Activated CD4-positive, alpha-beta memory T cell treated with anti-CD3 and anti-CD28 coated beads for 36 hours (primary cell): ENCODE measurements around the gene PRPSAP1. TPM values are rescaled to one million over a fixed set of nuclear protein-coding genes. Genes with fewer than 3 reads are reported as not detected.
A peak's percentile ranks its signal among the peaks of the same experiment; 100 is the strongest.

Experiments used
- CTCF ChIA-PET: fragments of 350-600 bp; sonication (Branson Sonifier 250); formaldehyde crosslinking; loops from one replicate; lab custom pipeline; 2021; ENCODE audit warnings: antibody characterized with exemption, inconsistent platforms; lab: Charles Lee
- POLR2A ChIA-PET: fragments of 350-600 bp; sonication (Branson Sonifier 250); formaldehyde crosslinking; loops from one replicate; lab custom pipeline; 2021; ENCODE audit warnings: antibody characterized with exemption; lab: Charles Lee
- DNase-seq: peaks from one replicate; pipeline ENCODE4 v3.0.0-alpha.2; 2020
- H3K27ac Mint-ChIP-seq: one replicate; pipeline ENCODE4 v1.8.0; 2021; ENCODE audit warnings: mixed read lengths
- H3K27me3 Mint-ChIP-seq: one replicate; pipeline ENCODE4 v1.8.0; 2021; ENCODE audit warnings: mixed read lengths
- H3K36me3 Mint-ChIP-seq: one replicate; pipeline ENCODE4 v1.8.0; 2021; ENCODE audit warnings: mixed read lengths
- H3K4me1 Mint-ChIP-seq: one replicate; pipeline ENCODE4 v1.8.0; 2021; ENCODE audit warnings: low read depth, mixed read lengths
- H3K4me3 Mint-ChIP-seq: one replicate; pipeline ENCODE4 v1.8.0; 2021; ENCODE audit warnings: mild to moderate bottlenecking, mixed read lengths
- H3K9me3 Mint-ChIP-seq: one replicate; pipeline ENCODE4 v1.8.0; 2021; ENCODE audit warnings: mixed read lengths
- intact Hi-C: fragments of 100-400 bp; cut with micrococcal nuclease; formaldehyde crosslinking; loops from one replicate; pipeline ENCODE4 v1.15.1; 2023
- total RNA-seq, 2 experiments: library from RNA; stranded (reverse); gene quantifications; one replicate each; pipeline ENCODE4 v1.2.3, GENCODE V29; 2021

PRPSAP1 gene
- total RNA-seq, 2 experiments from 2014 or later = 40.1 to 42.1 TPM

GRCh38 chr17:76390003-76390421 lies 36.3 kb upstream of the PRPSAP1 start:
- Mint-ChIP-seq H3K36me3 (peaks cover 11% of the 10 kb centered on the region), H3K4me1 (peaks cover 4% of the 10 kb centered on the region), H3K4me3 (no peak overlapping the region), H3K27ac (no peak overlapping the region), H3K9me3 (no peaks in the 10 kb centered on the region), H3K27me3 (no peaks in the 10 kb centered on the region)
- POLR2A ChIA-PET = interaction anchor here (0.6 kb wide), 1 partner anchor 16 kb away, joined by 3 read pairs; no protein-coding TSS in a partner anchor
- CTCF ChIA-PET = interaction anchor here (0.7 to 1.0 kb wide), 3 partner anchors 19 to 88 kb away, joined by 3 to 4 read pairs (median 4); no protein-coding TSS in a partner anchor
- no peak for DNase-seq
- intact Hi-C loops = no loop called here

- ChIA-PET CTCF (interaction anchor here (0.7 to 8.6 kb wide), 5 partner anchors 8 to 90 kb away, joined by 3 to 109 read pairs (median 5); partner anchors contain the start of gene PRPSAP1), POLR2A (interaction anchor here (0.7 kb wide), 1 partner anchor 80 kb away, joined by 6 read pairs; no protein-coding TSS in a partner anchor)
- H3K27me3 Mint-ChIP-seq = no peaks in the 10 kb centered on the region
- DNase-seq = no peak
- no peaks in the 10 kb centered on the region for H3K9me3 Mint-ChIP-seq
- H3K27ac Mint-ChIP-seq = no peak overlapping the region
- peaks cover 10% of the 10 kb centered on the region for H3K36me3 Mint-ChIP-seq
- no peak overlapping the region for H3K4me3 Mint-ChIP-seq
- peaks cover 4% of the 10 kb centered on the region for H3K4me1 Mint-ChIP-seq
- intact Hi-C loops = loop anchor here (10.0 kb wide), 1 partner anchor 254 kb away; no protein-coding TSS in a partner anchor
Measured at GRCh38 chr17:76388966-76389888, 35.5 kb upstream of the PRPSAP1 start.

- ChIA-PET CTCF (interaction anchor here (0.6 to 8.6 kb wide), 6 partner anchors 10 to 177 kb away, joined by 3 to 109 read pairs (median 28); partner anchors contain the start of gene PRPSAP1), POLR2A (interaction anchor here (0.7 to 3.6 kb wide), 4 partner anchors 10 to 83 kb away, joined by 3 to 26 read pairs (median 3); partner anchors contain the start of gene PRPSAP1)
- intact Hi-C loops = loop anchor here (10.0 kb wide), 1 partner anchor 252 kb away; no protein-coding TSS in a partner anchor
- H3K27ac Mint-ChIP-seq = no peak overlapping the region
- H3K4me1 Mint-ChIP-seq = peaks cover 8% of the 10 kb centered on the region
- H3K36me3 Mint-ChIP-seq = peaks cover 3% of the 10 kb centered on the region
- H3K4me3 Mint-ChIP-seq = no peak overlapping the region
- H3K27me3 Mint-ChIP-seq = no peaks in the 10 kb centered on the region
- no peaks in the 10 kb centered on the region for H3K9me3 Mint-ChIP-seq
- no peak for DNase-seq
Measured at GRCh38 chr17:76386966-76387765, 33.5 kb upstream of the PRPSAP1 start.

- POLR2A ChIA-PET = interaction anchor here (0.5 to 3.6 kb wide), 5 partner anchors 11 to 82 kb away, joined by 3 to 26 read pairs (median 3); partner anchors contain the start of gene PRPSAP1
- CTCF ChIA-PET = interaction anchor here (0.6 to 8.6 kb wide), 27 partner anchors 9 to 394 kb away, joined by 3 to 109 read pairs (median 4); partner anchors contain the start of genes PRPSAP1 and UBE2O
- peaks cover 8% of the 10 kb centered on the region for H3K4me1 Mint-ChIP-seq
- intact Hi-C loops = loop anchor here (10.0 kb wide), 1 partner anchor 251 kb away; no protein-coding TSS in a partner anchor
- H3K36me3 Mint-ChIP-seq = no peaks in the 10 kb centered on the region
- no peak overlapping the region for H3K27ac Mint-ChIP-seq
- peak overlapping the region; percentile 56 for H3K4me3 Mint-ChIP-seq
- no peaks in the 10 kb centered on the region for H3K27me3 Mint-ChIP-seq
- no peaks in the 10 kb centered on the region for H3K9me3 Mint-ChIP-seq
- DNase-seq = peak; percentile 90
Measured at GRCh38 chr17:76385892-76386786, 32.4 kb upstream of the PRPSAP1 start.

GRCh38 chr17:76384987-76385891 lies 31.5 kb upstream of the PRPSAP1 start:
- Mint-ChIP-seq H3K27ac (no peak overlapping the region), H3K9me3 (no peaks in the 10 kb centered on the region), H3K4me1 (peaks cover 8% of the 10 kb centered on the region), H3K27me3 (no peaks in the 10 kb centered on the region), H3K36me3 (no peaks in the 10 kb centered on the region), H3K4me3 (peak overlapping the region; percentile 56)
- ChIA-PET CTCF (interaction anchor here (0.6 to 8.6 kb wide), 38 partner anchors 8 to 393 kb away, joined by 3 to 109 read pairs (median 4); partner anchors contain the start of genes PRPSAP1, ST6GALNAC2 and UBE2O), POLR2A (interaction anchor here (0.6 to 3.6 kb wide), 5 partner anchors 32 to 314 kb away, joined by 3 to 26 read pairs (median 4); partner anchors contain the start of gene PRPSAP1)
- intact Hi-C loops = loop anchor here (10.0 kb wide), 1 partner anchor 250 kb away; no protein-coding TSS in a partner anchor
- DNase-seq = peak; percentile 65

- POLR2A ChIA-PET = interaction anchor here (0.6 to 3.6 kb wide), 5 partner anchors 31 to 316 kb away, joined by 3 to 26 read pairs (median 4); partner anchors contain the start of gene PRPSAP1
Measured at GRCh38 chr17:76384222-76384986, 30.7 kb upstream of the PRPSAP1 start, which contains the start of gene SPHK1. Gene SPHK1 (plus strand): TSS chr17:76384609. CDS start chr17:76385645, 1,036 bp downstream.

GRCh38 chr17:76383546-76384221 lies 30.0 kb upstream of the PRPSAP1 start:
- Mint-ChIP-seq H3K4me1 (peaks cover 8% of the 10 kb centered on the region), H3K36me3 (no peaks in the 10 kb centered on the region), H3K4me3 (peak overlapping the region; percentile 78), H3K9me3 (no peaks in the 10 kb centered on the region), H3K27ac (peak overlapping the region; percentile 85), H3K27me3 (no peaks in the 10 kb centered on the region)
- ChIA-PET POLR2A (interaction anchor here (0.7 to 3.6 kb wide), 4 partner anchors 30 to 405 kb away, joined by 3 to 26 read pairs (median 4); partner anchors contain the start of genes ACOX1 and PRPSAP1), CTCF (interaction anchor here (0.6 to 8.6 kb wide), 15 partner anchors 13 to 1076 kb away, joined by 3 to 109 read pairs (median 10); partner anchors contain the start of genes PRPSAP1 and UBE2O)
- intact Hi-C loops = loop anchor here (1.0 to 10.0 kb wide), 2 partner anchors 29 to 249 kb away; no protein-coding TSS in a partner anchor
- peak; percentile 67 for DNase-seq

More at GRCh38 chr17:76384222-76384986, 30.7 kb upstream of the PRPSAP1 start, which contains the start of gene SPHK1:
- peak within 1 kb of the TSS; percentile 78 for H3K4me3 Mint-ChIP-seq
- H3K27ac Mint-ChIP-seq = peak within 1 kb of the TSS; percentile 85
- peak; percentile 77 for DNase-seq
- H3K36me3 Mint-ChIP-seq = no peaks in the 10 kb centered on the region
- H3K27me3 Mint-ChIP-seq = no peaks in the 10 kb centered on the region
- CTCF ChIA-PET = interaction anchor here (0.6 to 8.6 kb wide), 30 partner anchors 8 to 1075 kb away, joined by 3 to 109 read pairs (median 4); partner anchors contain the start of genes PRPSAP1, ST6GALNAC2 and UBE2O
- no peaks in the 10 kb centered on the region for H3K9me3 Mint-ChIP-seq
- intact Hi-C loops = loop anchor here (10.0 kb wide), 1 partner anchor 250 kb away; no protein-coding TSS in a partner anchor
- H3K4me1 Mint-ChIP-seq = peaks cover 8% of the 10 kb centered on the region
